SK-N-SH (cell line): ENCODE measurements around the gene CMTM8.

Experiments
- CTCF ChIP-seq: fragments of 200-600 bp; sonication (generic); IDR thresholded peaks from 2 replicates; pipeline ENCODE4 v1.6.1; 2017; ENCODE audit warnings: antibody characterized with exemption, mild to moderate bottlenecking, moderate library complexity
- EP300 ChIP-seq, 2 experiments: IDR thresholded peaks; 2 replicates each; pipeline versions ENCODE4 v1.4.0 to v1.6.1; 2012; ENCODE audit warnings: borderline replicate concordance in 1 of 2, low read depth in 1 of 2, low read length in 1 of 2
- EZH2phosphoT487 ChIP-seq: fragments of 200-600 bp; sonication (generic); IDR thresholded peaks from 2 replicates; pipeline ENCODE4 v1.6.1; 2017; ENCODE audit warnings: low read depth, mixed run types, mild to moderate bottlenecking, antibody characterized with exemption, moderate library complexity, borderline replicate concordance
- JUND ChIP-seq: IDR thresholded peaks from 2 replicates; pipeline ENCODE4 v1.4.0; 2012
- POLR2AphosphoS5 ChIP-seq: IDR thresholded peaks from 2 replicates; pipeline ENCODE4 v1.6.1; 2012; ENCODE audit warnings: low read depth, low read length
- RFX5 ChIP-seq: IDR thresholded peaks from 2 replicates; pipeline ENCODE4 v1.6.1; 2012; ENCODE audit warnings: mild to moderate bottlenecking, improper control_type of control experiment, low read length
- SIN3A ChIP-seq: IDR thresholded peaks from 2 replicates; pipeline ENCODE4 v1.6.1; 2012; ENCODE audit warnings: low read depth, mild to moderate bottlenecking, low read length, moderate library complexity, borderline replicate concordance
- TAF1 ChIP-seq: IDR thresholded peaks from 2 replicates; pipeline ENCODE4 v1.6.1; 2012; ENCODE audit warnings: low read depth, mild to moderate bottlenecking, low read length, moderate library complexity, borderline replicate concordance
- TEAD4 ChIP-seq: IDR thresholded peaks from 2 replicates; pipeline ENCODE4 v1.4.0; 2012; ENCODE audit warnings: mild to moderate bottlenecking, borderline replicate concordance; ENCODE audit not compliant: insufficient read depth
- YY1 ChIP-seq: IDR thresholded peaks from 2 replicates; pipeline ENCODE4 v1.4.0; 2012; ENCODE audit warnings: low read depth, mild to moderate bottlenecking
- ZBTB33 ChIP-seq: IDR thresholded peaks from 2 replicates; pipeline ENCODE4 v1.4.0; 2012; ENCODE audit warnings: low read depth, borderline replicate concordance
- TF ChIP-seq, protein P1 (sequence below): IDR thresholded peaks from 2 replicates; pipeline ENCODE4 v1.6.1; 2012; ENCODE audit warnings: mild to moderate bottlenecking, low read depth, low read length, moderate library complexity
- TF ChIP-seq, protein P2 (sequence below): IDR thresholded peaks from 2 replicates; pipeline ENCODE4; 2012

DNA sequence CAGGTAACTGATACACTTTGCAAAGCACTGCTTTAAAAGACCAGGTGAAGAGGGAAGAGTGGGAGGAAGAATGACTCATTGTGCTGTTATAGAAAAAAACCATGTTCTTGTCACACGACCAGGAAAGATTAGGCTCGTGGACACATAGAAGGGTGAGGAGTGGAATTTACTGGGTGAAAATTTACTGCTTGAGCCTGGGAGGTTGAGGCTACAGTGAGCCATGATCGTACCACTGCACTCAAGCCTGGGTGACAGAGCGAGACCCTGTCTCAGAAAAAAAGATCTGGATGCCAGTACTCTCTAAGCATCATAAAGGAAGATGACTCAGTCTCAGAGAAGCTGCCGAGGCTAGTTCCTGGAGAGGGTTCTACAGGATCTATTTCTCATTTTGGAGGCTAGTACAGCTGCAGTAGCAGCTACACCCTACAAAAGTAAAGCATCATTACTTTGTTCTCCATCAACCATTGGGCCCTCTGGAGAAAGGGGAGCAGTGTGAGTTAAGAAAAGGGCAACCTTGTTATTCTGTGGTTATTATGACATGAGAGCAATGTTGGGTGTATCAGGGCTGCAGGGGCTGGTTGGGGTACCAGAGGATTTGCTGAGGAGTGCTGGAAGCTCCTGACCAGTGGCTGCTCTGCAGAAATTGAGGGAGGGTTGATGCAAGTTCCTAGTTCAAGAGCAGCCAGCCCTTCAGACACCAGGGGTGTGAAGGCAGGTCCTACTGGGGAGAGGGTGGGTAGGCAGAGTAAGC, 75.4 kb downstream of the CMTM8 start:
- no peak for TF ChIP-seq CTCF
- TF ChIP-seq TEAD4, result no peak
- TF ChIP-seq SIN3A, result no peak
- no peak for TF ChIP-seq EP300 (IDR thresholded peaks at IDR 0.05; ENCODE audit: borderline replicate concordance in 1 of 2, low read depth in 1 of 2, low read length in 1 of 2)
- peak; percentile 26; the same call in 1 of the 2 replicates for TF ChIP-seq JUND
- TF ChIP-seq, protein P1, sequence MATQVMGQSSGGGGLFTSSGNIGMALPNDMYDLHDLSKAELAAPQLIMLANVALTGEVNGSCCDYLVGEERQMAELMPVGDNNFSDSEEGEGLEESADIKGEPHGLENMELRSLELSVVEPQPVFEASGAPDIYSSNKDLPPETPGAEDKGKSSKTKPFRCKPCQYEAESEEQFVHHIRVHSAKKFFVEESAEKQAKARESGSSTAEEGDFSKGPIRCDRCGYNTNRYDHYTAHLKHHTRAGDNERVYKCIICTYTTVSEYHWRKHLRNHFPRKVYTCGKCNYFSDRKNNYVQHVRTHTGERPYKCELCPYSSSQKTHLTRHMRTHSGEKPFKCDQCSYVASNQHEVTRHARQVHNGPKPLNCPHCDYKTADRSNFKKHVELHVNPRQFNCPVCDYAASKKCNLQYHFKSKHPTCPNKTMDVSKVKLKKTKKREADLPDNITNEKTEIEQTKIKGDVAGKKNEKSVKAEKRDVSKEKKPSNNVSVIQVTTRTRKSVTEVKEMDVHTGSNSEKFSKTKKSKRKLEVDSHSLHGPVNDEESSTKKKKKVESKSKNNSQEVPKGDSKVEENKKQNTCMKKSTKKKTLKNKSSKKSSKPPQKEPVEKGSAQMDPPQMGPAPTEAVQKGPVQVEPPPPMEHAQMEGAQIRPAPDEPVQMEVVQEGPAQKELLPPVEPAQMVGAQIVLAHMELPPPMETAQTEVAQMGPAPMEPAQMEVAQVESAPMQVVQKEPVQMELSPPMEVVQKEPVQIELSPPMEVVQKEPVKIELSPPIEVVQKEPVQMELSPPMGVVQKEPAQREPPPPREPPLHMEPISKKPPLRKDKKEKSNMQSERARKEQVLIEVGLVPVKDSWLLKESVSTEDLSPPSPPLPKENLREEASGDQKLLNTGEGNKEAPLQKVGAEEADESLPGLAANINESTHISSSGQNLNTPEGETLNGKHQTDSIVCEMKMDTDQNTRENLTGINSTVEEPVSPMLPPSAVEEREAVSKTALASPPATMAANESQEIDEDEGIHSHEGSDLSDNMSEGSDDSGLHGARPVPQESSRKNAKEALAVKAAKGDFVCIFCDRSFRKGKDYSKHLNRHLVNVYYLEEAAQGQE, result no peak
- TF ChIP-seq RFX5, result no peak
- no peak for TF ChIP-seq POLR2AphosphoS5
- TF ChIP-seq, protein P2, sequence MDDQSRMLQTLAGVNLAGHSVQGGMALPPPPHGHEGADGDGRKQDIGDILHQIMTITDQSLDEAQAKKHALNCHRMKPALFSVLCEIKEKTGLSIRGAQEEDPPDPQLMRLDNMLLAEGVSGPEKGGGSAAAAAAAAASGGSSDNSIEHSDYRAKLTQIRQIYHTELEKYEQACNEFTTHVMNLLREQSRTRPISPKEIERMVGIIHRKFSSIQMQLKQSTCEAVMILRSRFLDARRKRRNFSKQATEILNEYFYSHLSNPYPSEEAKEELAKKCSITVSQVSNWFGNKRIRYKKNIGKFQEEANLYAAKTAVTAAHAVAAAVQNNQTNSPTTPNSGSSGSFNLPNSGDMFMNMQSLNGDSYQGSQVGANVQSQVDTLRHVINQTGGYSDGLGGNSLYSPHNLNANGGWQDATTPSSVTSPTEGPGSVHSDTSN, result no peak
- no peak for TF ChIP-seq EZH2phosphoT487
- TF ChIP-seq TAF1, result no peak
- no peak for TF ChIP-seq YY1
- TF ChIP-seq ZBTB33, result no peak
